Kidney (tissue), 14 donors: ENCODE measurements around the gene RSRC1. TPM values are rescaled to one million over a fixed set of nuclear protein-coding genes. Genes with fewer than 3 reads are reported as not detected.

Experiments
- DNase-seq, 5 donors: peaks; one replicate each; pipeline ENCODE4 v3.0.0-alpha.2; 2013 to 2020
- FAIRE-seq: peaks from 2 replicates; lab custom pipeline; 2012; peaks lifted over from hg19 to GRCh38; lab: Jason Lieb, UNC
- H3K27ac ChIP-seq, 2 donors: one replicate each; pipeline ENCODE4 v1.7.0; 2013; ENCODE audit warnings: low read depth in 2 of 2, low read length in 2 of 2, inconsistent platforms in 1 of 2
- H3K27me3 ChIP-seq: one replicate; pipeline ENCODE4 v1.7.1; 2013; ENCODE audit warnings: low read length, inconsistent platforms; ENCODE audit not compliant: control insufficient read depth, insufficient read depth
- H3K36me3 ChIP-seq, 3 donors: one replicate each; pipeline versions ENCODE4 v1.7.0 to v1.7.1; 2013; ENCODE audit warnings: low read length in 3 of 3, control low read depth in 1 of 3, inconsistent platforms in 1 of 3; ENCODE audit not compliant: insufficient read depth in 3 of 3, control insufficient read depth in 2 of 3
- H3K4me1 ChIP-seq, 3 donors: one replicate each; pipeline versions ENCODE4 v1.7.0 to v1.7.1; 2013; ENCODE audit warnings: low read length in 3 of 3, inconsistent platforms in 1 of 3, low read depth in 1 of 3; ENCODE audit not compliant: control insufficient read depth in 2 of 3, insufficient read depth in 2 of 3
- H3K4me3 ChIP-seq, 3 donors: one replicate each; pipeline versions ENCODE4 v1.7.0 to v1.8.1; 2013; ENCODE audit warnings: low read length in 3 of 3, control low read depth in 1 of 3, inconsistent platforms in 1 of 3
- H3K9ac ChIP-seq, 3 donors: one replicate each; pipeline versions ENCODE4 v1.7.0 to v1.7.1; 2013; ENCODE audit warnings: low read length in 3 of 3, control low read depth in 1 of 3, inconsistent platforms in 1 of 3
- H3K9me3 ChIP-seq, 3 donors: one replicate each; pipeline versions ENCODE4 v1.7.0 to v1.7.1; 2013; ENCODE audit warnings: low read length in 3 of 3, control low read depth in 1 of 3, inconsistent platforms in 1 of 3; ENCODE audit not compliant: control insufficient read depth in 2 of 3, insufficient read depth in 1 of 3
- CTCF ChIP-seq: IDR thresholded peaks from 3 replicates; pipeline ENCODE4 v1.5.1; 2012; ENCODE audit warnings: mild to moderate bottlenecking, moderate library complexity, borderline replicate concordance; ENCODE audit not compliant: insufficient read depth; ENCODE audit errors: extremely low read depth
- intact Hi-C: fragments of 100-400 bp; cut with DNase I; formaldehyde crosslinking; loops from one replicate; pipeline ENCODE4 v1.11.1; 2022
- polyA plus RNA-seq: library from polyadenylated mRNA; stranded (reverse); fragments of 350-450 nt; fragmentation: Illumina TruSeq; extraction: RNeasy Lipid Tissue Mini Kit (QIAGEN cat#74804); gene quantifications from one replicate; pipeline ENCODE4 v1.2.3, GENCODE V29; 2014; ENCODE audit warnings: low read depth, low replicate concordance; ENCODE audit not compliant: insufficient read depth
- total RNA-seq: library from RNA; stranded (reverse); fragmentation: NEBNext Ultra II Directional; extraction: Animal tissue kit (Norgen Biotek cat#: 25700); gene quantifications from one replicate; pipeline ENCODE4 v1.2.1, GENCODE V29; 2021
- donor health status: control.
- donor health status: control.
- donor health status: control.
- donor health status: control.
- donor health status: control.
- donor health status: DM: yes; HTN: yes; CAD: no.
- donor health status: Normal renal cell carcinoma (clear cell type).

The RSRC1 gene
- total and polyA plus RNA-seq, 2 donors from 2014 or later: 14.3 to 33.8 TPM

GRCh38 chr3:158205994-158206393 is 96.1 kb downstream of the RSRC1 start:
- DNase-seq: no peak
- no peaks in the 10 kb centered on the region for H3K36me3 ChIP-seq
- no peak overlapping the region for H3K27ac ChIP-seq
- no peak overlapping the region for H3K9ac ChIP-seq
- no peak for FAIRE-seq
- no peak for TF ChIP-seq CTCF
- no peaks in the 10 kb centered on the region for H3K27me3 ChIP-seq
- H3K4me3 ChIP-seq: no peak overlapping the region
- intact Hi-C loops: no loop called here
- H3K4me1 ChIP-seq: no peaks in the 10 kb centered on the region
- H3K9me3 ChIP-seq: peaks cover 2 to 6% (median 4%) of the 10 kb centered on the region in 3 donors

DNA sequence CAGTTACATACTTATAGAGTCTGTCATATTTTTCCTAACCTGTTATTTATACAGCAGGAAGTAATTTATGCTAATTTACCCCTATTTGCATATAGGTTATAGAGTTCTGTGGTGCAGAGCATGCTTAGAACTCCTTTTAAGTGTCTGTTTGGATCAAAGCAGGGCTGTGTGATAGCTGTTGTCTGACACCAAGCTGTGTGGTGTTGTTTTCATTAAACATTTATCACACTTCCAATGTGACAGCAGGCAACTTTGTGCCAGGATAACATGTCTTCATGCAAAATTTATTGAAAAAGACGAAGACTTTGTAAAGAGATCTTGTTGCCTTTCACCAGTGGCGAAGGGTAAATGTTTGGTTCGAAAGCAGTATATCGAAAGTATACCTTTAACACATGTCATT is 100.2 kb downstream of the RSRC1 start:
- DNase-seq: no peak
- FAIRE-seq: no peak
- Histone ChIP-seq H3K27me3 (no peaks in the 10 kb centered on the region), H3K4me3 (no peak overlapping the region), H3K36me3 (no peaks in the 10 kb centered on the region), H3K27ac (no peak overlapping the region), H3K4me1 (no peaks in the 10 kb centered on the region), H3K9ac (no peak overlapping the region), H3K9me3 (no peaks in the 10 kb centered on the region)
- intact Hi-C loops: loop anchor here (5.0 kb wide), 1 partner anchor 112 kb away; no protein-coding TSS in a partner anchor
- no peak for TF ChIP-seq CTCF

DNA sequence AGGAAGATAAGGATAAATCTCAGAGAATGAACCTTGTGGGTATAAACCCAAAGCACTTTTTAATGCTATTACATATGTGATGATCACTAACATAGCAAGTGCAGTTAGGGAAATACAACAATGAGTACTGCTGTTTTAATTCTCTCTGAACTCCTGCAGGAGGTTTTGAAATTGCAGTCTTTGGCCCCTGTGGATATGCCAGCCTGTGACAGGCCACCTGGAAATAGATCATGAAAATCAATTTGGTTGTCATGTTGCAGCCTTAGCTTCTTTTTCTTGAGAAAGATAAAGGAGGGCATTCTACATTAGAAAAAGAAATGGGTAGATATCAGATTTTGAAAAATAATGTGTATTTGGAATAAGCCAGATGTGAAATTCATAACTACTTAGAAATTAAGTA is 103.6 kb downstream of the RSRC1 start:
- no peak for FAIRE-seq
- no peaks in the 10 kb centered on the region for H3K36me3 ChIP-seq
- H3K4me3 ChIP-seq: no peak overlapping the region
- H3K9ac ChIP-seq: no peak overlapping the region
- intact Hi-C loops: loop anchor here (5.0 kb wide), 1 partner anchor 109 kb away; no protein-coding TSS in a partner anchor
- no peak overlapping the region for H3K27ac ChIP-seq
- H3K9me3 ChIP-seq: no peaks in the 10 kb centered on the region
- no peaks in the 10 kb centered on the region for H3K4me1 ChIP-seq
- no peaks in the 10 kb centered on the region for H3K27me3 ChIP-seq
- no peak for TF ChIP-seq CTCF
- no peak for DNase-seq

- Histone ChIP-seq H3K36me3 (no peaks in the 10 kb centered on the region), H3K4me3 (no peak overlapping the region), H3K4me1 (no peaks in the 10 kb centered on the region), H3K27me3 (no peaks in the 10 kb centered on the region), H3K9ac (no peak overlapping the region), H3K27ac (no peak overlapping the region), H3K9me3 (no peaks in the 10 kb centered on the region)
- no peak for TF ChIP-seq CTCF
- DNase-seq (no peak), FAIRE-seq (no peak)
- intact Hi-C loops: no loop called here
These were observed 108.1 kb downstream of the RSRC1 start for GRCh38 chr3:158217992-158218391.
